ENCODE measurements around the gene RFX8.

DNA sequence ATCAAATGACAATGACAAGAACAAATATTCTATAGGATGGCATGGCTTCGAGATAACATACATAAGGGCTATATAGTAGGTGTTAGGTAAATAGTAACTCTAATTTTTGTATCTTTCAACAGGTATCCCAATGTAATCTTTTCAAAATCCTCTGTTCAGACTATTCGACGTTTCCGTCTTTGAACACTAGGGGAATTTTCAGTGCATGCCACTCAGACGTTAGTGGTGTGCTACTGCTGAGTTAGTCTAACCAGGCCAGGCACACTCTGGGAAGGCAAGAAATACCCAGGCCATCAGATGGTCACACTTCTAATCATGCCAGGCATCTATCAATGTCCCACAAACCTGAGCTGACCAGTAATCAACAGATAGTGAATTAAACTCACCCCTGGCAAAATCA, 73.0 kb downstream of the RFX8 start:
- TF ChIP-seq POLR2AphosphoS5 (IDR thresholded peaks at IDR 0.05) (no peak), POLR2A (IDR thresholded peaks at IDR 0.05; ENCODE audit: low read depth) (no peak), EP300 (IDR thresholded peaks at IDR 0.05) (no peak)
- TF ChIP-seq, protein P1, sequence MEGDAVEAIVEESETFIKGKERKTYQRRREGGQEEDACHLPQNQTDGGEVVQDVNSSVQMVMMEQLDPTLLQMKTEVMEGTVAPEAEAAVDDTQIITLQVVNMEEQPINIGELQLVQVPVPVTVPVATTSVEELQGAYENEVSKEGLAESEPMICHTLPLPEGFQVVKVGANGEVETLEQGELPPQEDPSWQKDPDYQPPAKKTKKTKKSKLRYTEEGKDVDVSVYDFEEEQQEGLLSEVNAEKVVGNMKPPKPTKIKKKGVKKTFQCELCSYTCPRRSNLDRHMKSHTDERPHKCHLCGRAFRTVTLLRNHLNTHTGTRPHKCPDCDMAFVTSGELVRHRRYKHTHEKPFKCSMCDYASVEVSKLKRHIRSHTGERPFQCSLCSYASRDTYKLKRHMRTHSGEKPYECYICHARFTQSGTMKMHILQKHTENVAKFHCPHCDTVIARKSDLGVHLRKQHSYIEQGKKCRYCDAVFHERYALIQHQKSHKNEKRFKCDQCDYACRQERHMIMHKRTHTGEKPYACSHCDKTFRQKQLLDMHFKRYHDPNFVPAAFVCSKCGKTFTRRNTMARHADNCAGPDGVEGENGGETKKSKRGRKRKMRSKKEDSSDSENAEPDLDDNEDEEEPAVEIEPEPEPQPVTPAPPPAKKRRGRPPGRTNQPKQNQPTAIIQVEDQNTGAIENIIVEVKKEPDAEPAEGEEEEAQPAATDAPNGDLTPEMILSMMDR (IDR thresholded peaks at IDR 0.05) = no peak

Measured in esophagus muscularis mucosa (tissue), 4 donors.